Hepatocyte (in vitro differentiated cells): ENCODE data around the gene BTD. TPM values are rescaled to one million over a fixed set of nuclear protein-coding genes. Genes with fewer than 3 reads are reported as not detected.

Experiments used
- microRNA-seq: library from miRNA; unstranded; fragments of <30 nt; microRNA quantifications from one replicate; pipeline ENCODE4, GENCODE V29; 2017
- polyA plus RNA-seq: library from polyadenylated mRNA; unstranded; fragments of >200 nt; fragmentation: Nextera tagmentation; extraction: Ambion mirVana; gene quantifications from 2 replicates; pipeline ENCODE4 v1.2.1, GENCODE V29; 2016
- small RNA-seq: library from RNA; depleted of rRNA; stranded (forward); fragments of <200 nt; gene quantifications from one replicate; pipeline ENCODE3, GENCODE V24; 2014
- total RNA-seq: library from RNA; depleted of rRNA; stranded (reverse); fragments of >200 nt; gene quantifications from 2 replicates; pipeline ENCODE4 v1.2.3, GENCODE V29; 2014

The BTD gene
- total and polyA plus RNA-seq, 2 experiments from 2014 or later, result 28.4 to 37.9 TPM

Small RNA genes within 50 kb of the gene (microRNA-seq; reads per million reads assigned to microRNA genes)
- not detected for gene MIR3134

Small RNA genes within 50 kb of the gene (small RNA-seq; reads per million reads assigned to genes)
- not detected for gene MIR3134

Other genes starting within 250 kb of the BTD start
- 21.4 and 21.5 TPM in 2 replicates for gene METTL6, start 174.2 kb upstream of the BTD start, total RNA-seq
- gene METTL6, start 174.2 kb upstream of the BTD start, polyA plus RNA-seq, result 13.4 and 15.8 TPM in 2 replicates
- gene EAF1, start 174.1 kb upstream of the BTD start, total RNA-seq, result 26.3 and 28.8 TPM in 2 replicates
- gene EAF1, start 174.1 kb upstream of the BTD start, polyA plus RNA-seq, result 7.6 and 9.2 TPM in 2 replicates
- 0.27 and 5.5 TPM in 2 replicates for gene COLQ, start 80.0 kb upstream of the BTD start, total RNA-seq
- gene COLQ, start 80.0 kb upstream of the BTD start, polyA plus RNA-seq, result 0.73 and 1.0 TPM in 2 replicates
- 23.0 and 25.3 TPM in 2 replicates for gene HACL1, start 176 bp upstream of the BTD start, total RNA-seq
- gene HACL1, start 176 bp upstream of the BTD start, polyA plus RNA-seq, result 18.7 and 21.6 TPM in 2 replicates
- 34.5 and 40.6 TPM in 2 replicates for gene ANKRD28, start 196.2 kb downstream of the BTD start, total RNA-seq
- gene ANKRD28, start 196.2 kb downstream of the BTD start, polyA plus RNA-seq, result 12.3 and 17.8 TPM in 2 replicates